ENCODE data around the gene ATG7.

ATG7 gene

DNA sequence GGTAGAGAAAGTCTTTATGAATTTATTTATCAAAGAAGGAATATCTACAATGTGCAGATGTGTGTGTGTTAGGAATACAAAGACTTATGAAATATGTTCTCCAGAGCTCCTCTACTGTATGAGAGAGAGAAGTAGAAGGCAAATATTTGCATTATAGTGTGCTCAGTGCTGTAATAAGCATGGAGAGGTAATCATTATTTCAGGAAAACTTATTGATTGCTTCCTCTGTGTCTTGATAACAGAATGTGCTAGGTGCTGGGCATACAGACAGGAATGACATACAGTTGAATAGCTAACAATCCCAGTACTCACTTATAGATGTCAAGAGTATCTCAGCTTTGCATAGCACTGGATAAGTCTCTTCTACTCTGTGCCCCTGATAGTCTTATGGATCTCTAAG lies 30.2 kb downstream of the ATG7 start:
- TF ChIP-seq, protein P1, sequence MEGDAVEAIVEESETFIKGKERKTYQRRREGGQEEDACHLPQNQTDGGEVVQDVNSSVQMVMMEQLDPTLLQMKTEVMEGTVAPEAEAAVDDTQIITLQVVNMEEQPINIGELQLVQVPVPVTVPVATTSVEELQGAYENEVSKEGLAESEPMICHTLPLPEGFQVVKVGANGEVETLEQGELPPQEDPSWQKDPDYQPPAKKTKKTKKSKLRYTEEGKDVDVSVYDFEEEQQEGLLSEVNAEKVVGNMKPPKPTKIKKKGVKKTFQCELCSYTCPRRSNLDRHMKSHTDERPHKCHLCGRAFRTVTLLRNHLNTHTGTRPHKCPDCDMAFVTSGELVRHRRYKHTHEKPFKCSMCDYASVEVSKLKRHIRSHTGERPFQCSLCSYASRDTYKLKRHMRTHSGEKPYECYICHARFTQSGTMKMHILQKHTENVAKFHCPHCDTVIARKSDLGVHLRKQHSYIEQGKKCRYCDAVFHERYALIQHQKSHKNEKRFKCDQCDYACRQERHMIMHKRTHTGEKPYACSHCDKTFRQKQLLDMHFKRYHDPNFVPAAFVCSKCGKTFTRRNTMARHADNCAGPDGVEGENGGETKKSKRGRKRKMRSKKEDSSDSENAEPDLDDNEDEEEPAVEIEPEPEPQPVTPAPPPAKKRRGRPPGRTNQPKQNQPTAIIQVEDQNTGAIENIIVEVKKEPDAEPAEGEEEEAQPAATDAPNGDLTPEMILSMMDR (IDR thresholded peaks at IDR 0.05; ENCODE audit: borderline replicate concordance, control extremely low read depth, extremely low read depth, insufficient read depth, missing control alignments): no peak
- in situ Hi-C loops (cut with MboI; ENCODE audit: low sequenced_read_pairs, unreplicated experiment): no loop called here
- no peak for DNase-seq (ENCODE audit: low spot score)

DNA sequence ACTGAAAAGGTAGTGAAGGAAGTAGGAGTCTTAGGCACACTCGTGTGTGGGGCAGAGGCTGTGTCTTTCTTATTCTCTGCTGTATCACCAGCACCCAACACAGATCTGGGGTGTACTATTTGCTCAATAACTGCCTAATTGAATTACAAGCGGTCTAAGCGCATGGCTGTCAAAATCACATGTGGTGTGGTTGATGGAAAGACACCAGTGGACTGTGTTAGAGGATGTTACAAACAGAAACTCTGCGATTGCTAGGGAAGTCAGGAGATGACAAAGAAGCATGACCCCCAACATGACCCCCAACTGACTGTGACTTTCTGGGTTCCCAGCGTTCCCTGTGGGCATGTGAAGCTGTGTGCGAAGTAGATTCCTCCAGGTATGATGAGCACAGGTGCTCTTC lies 32.0 kb downstream of the ATG7 start:
- in situ Hi-C loops (cut with MboI; ENCODE audit: low sequenced_read_pairs, unreplicated experiment): no loop called here
- TF ChIP-seq, protein P1 (IDR thresholded peaks at IDR 0.05; ENCODE audit: borderline replicate concordance, control extremely low read depth, extremely low read depth, insufficient read depth, missing control alignments): no peak

DNA sequence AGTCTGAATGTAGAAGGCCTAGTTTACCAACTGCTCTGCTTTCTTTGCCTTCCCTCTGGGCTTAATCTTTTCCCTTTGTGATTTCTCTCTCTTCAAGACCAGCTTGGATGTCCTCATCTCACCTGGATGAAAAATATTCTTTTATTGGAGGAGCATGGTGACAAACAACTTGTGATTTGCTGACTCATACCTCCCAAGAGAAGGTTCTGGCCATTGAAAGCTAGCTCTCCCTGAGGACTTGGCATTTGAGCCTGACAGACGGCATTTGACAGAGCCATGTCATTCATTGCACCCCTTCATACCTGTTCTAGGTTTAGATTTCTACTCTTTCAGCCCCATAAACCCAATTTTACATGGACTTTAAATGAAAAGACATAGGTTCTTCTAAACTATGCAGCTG lies 33.3 kb downstream of the ATG7 start:
- DNase-seq (ENCODE audit: low spot score): no peak
- TF ChIP-seq, protein P1 (IDR thresholded peaks at IDR 0.05; ENCODE audit: borderline replicate concordance, control extremely low read depth, extremely low read depth, insufficient read depth, missing control alignments): no peak
- in situ Hi-C loops (cut with MboI; ENCODE audit: low sequenced_read_pairs, unreplicated experiment): no loop called here

More for the DNA sequence above, 32.0 kb downstream of the ATG7 start:
- no peak for DNase-seq (ENCODE audit: low spot score)

DNA sequence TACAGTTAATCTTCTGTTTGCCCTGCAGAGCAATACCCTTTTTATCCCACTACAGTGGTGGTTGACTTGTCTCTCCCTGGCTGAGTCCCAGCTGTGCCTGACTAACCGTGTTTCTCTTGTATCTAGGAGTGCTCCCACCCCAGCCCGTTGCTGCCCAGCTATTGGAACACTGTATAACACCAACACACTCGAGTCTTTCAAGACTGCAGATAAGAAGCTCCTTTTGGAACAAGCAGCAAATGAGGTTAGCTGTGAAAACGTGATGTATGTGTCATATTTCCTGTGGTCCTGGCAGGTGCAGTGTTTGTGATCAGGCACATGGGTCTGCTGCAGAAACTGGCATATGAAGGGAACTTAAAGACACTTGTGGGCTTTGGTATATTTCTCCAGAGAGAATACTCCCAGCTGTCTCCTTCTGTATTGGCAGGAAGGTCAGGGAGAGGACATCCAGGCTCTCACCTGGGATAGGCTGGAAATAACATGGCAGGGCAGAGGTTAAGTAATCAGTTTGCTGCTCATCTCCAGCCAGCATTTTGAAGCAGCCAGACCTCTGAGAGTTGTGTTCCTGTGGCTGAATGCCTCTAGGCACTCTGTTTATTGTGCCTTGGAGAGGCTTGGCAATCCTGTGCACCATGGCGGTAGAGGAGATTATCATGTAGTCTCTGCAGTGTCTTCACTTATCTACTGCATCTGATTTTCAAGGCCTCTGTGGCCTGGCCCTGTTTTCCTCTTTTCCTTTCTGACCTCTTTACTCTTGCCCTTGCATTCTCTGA lies 34.8 kb downstream of the ATG7 start:
- in situ Hi-C loops (cut with MboI; ENCODE audit: low sequenced_read_pairs, unreplicated experiment): no loop called here
- TF ChIP-seq, protein P1 (IDR thresholded peaks at IDR 0.05; ENCODE audit: borderline replicate concordance, control extremely low read depth, extremely low read depth, insufficient read depth, missing control alignments): no peak
- no peak for DNase-seq (ENCODE audit: low spot score)

DNA sequence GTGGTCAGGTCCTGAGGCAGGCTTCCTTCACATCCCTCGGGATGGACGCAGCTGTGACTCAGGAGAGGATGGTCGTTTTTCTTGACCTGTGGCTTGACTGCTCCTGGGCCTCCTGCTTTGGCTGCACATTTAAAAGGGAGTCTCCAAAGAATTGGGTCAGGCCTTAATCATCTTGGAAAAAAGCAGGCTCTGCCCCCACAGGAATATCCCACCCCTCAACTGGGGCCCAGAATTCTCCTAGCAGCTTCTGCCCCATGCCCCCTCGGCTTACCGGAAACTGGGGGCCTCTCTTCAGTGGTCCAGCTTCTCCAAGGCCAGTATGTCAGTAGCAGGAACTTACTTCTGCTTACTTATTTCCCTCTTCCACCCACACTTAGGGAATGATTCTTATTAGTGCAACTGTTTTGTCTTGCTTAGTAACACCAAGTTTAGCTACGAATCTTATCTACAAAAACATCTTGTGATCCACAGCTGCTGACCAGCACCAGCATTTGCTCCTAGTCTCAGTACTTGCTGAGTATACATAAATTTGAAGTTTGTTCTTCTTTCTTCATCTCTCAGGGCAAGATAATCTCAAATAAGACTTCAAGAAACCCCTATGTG lies 35.7 kb downstream of the ATG7 start:
- in situ Hi-C loops (cut with MboI; ENCODE audit: low sequenced_read_pairs, unreplicated experiment): no loop called here
- DNase-seq (ENCODE audit: low spot score): no peak
- TF ChIP-seq, protein P1 (IDR thresholded peaks at IDR 0.05; ENCODE audit: borderline replicate concordance, control extremely low read depth, extremely low read depth, insufficient read depth, missing control alignments): no peak

DNA sequence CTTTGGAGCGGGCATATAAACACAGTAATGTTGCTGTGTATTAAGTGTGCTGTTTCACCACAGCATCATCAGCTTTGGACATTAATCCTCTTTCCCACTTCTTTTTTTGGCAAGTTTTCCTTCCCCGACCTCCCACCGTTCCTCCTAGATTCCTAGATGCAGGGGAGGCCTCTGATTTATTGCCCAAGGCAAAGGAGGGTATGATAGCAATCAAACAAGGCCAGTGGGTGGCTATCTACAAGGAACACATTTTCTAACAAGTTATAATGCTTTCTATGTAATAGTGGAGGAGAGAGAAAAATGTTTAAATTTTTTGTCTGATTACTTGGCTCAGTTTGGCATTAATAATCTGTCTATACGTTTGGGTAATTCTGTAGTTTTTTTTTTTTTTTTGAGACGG lies 38.1 kb downstream of the ATG7 start:
- no peak for DNase-seq (ENCODE audit: low spot score)
- in situ Hi-C loops (cut with MboI; ENCODE audit: low sequenced_read_pairs, unreplicated experiment): no loop called here
- TF ChIP-seq, protein P1 (IDR thresholded peaks at IDR 0.05; ENCODE audit: borderline replicate concordance, control extremely low read depth, extremely low read depth, insufficient read depth, missing control alignments): no peak

Data from GM13976 (cell line).